Naive thymus-derived CD4-positive, alpha-beta T cell (primary cell): Measurements from ENCODE around the gene AP1M1. TPM values are rescaled to one million over a fixed set of nuclear protein-coding genes. Genes with fewer than 3 reads are reported as not detected.
A peak's percentile ranks its signal among the peaks of the same experiment; 100 is the strongest.

Source experiments
- ATAC-seq: fragments of 150-1000 bp; cut with Tn5 transposase; 2 replicates; pipeline ENCODE4 v1.10.0; 2021; ENCODE audit warnings: mild to moderate bottlenecking, moderate library complexity
- CTCF ChIA-PET: fragments of 350-600 bp; sonication (Branson Sonifier 250); formaldehyde crosslinking; loops from one replicate; lab custom pipeline; 2021; ENCODE audit warnings: antibody characterized with exemption; lab: Charles Lee
- POLR2A ChIA-PET: fragments of 350-600 bp; sonication (Branson Sonifier 250); formaldehyde crosslinking; loops from one replicate; lab custom pipeline; 2021; ENCODE audit warnings: antibody characterized with exemption, inconsistent platforms; lab: Charles Lee
- DNase-seq, 9 donors: peaks; one replicate each; pipeline versions ENCODE4 v3.0.0 to v3.0.0-alpha.2; 2020 to 2022; ENCODE audit warnings: mixed read lengths in 1 of 9
- H3K27ac ChIP-seq: one replicate; pipeline ENCODE4 v1.7.0; 2013; ENCODE audit warnings: mild to moderate bottlenecking, low read depth, low read length, moderate library complexity
- H3K27me3 ChIP-seq, 2 donors: one replicate each; pipeline ENCODE4 v1.7.0; 2013; ENCODE audit warnings: low read length in 2 of 2, mild to moderate bottlenecking in 2 of 2, moderate library complexity in 2 of 2; ENCODE audit not compliant: control insufficient read depth in 2 of 2, insufficient read depth in 2 of 2
- H3K36me3 ChIP-seq, 3 experiments: 1 replicate in 2 of 3; 2 replicates in 1 of 3; pipeline ENCODE4 v1.7.0; 2013; ENCODE audit warnings: low read length in 3 of 3, mild to moderate bottlenecking in 3 of 3, moderate library complexity in 1 of 3; ENCODE audit not compliant: insufficient read depth in 3 of 3, control insufficient read depth in 2 of 3
- H3K4me1 ChIP-seq, 2 donors: one replicate each; pipeline ENCODE4 v1.7.0; 2013; ENCODE audit warnings: low read length in 2 of 2, mild to moderate bottlenecking in 2 of 2, moderate library complexity in 1 of 2; ENCODE audit not compliant: control insufficient read depth in 2 of 2, insufficient read depth in 2 of 2
- H3K4me3 ChIP-seq: 2 replicates; pipeline ENCODE4 v1.7.0; 2013; ENCODE audit warnings: mild to moderate bottlenecking, low read length
- H3K9me3 ChIP-seq, 3 experiments: 1 replicate in 2 of 3; 2 replicates in 1 of 3; pipeline ENCODE4 v1.7.0; 2013; ENCODE audit warnings: low read length in 3 of 3; ENCODE audit not compliant: control insufficient read depth in 2 of 3
- H3K27ac Mint-ChIP-seq, 9 donors: one replicate each; pipeline ENCODE4 v1.8.0; 2020 to 2022; ENCODE audit warnings: mixed read lengths in 9 of 9, mild to moderate bottlenecking in 8 of 9, moderate library complexity in 5 of 9, inconsistent platforms in 2 of 9
- H3K27me3 Mint-ChIP-seq, 5 donors: one replicate each; pipeline ENCODE4 v1.8.0; 2021 to 2022; ENCODE audit warnings: mixed read lengths in 5 of 5, mild to moderate bottlenecking in 1 of 5
- H3K36me3 Mint-ChIP-seq, 5 donors: one replicate each; pipeline ENCODE4 v1.8.0; 2020 to 2022; ENCODE audit warnings: mixed read lengths in 5 of 5, mild to moderate bottlenecking in 3 of 5, inconsistent platforms in 1 of 5
- H3K4me1 Mint-ChIP-seq, 7 donors: one replicate each; pipeline ENCODE4 v1.8.0; 2020 to 2022; ENCODE audit warnings: mixed read lengths in 7 of 7, mild to moderate bottlenecking in 3 of 7, inconsistent platforms in 1 of 7
- H3K4me3 Mint-ChIP-seq, 10 donors: one replicate each; pipeline ENCODE4 v1.8.0; 2020 to 2022; ENCODE audit warnings: mild to moderate bottlenecking in 10 of 10, mixed read lengths in 10 of 10, moderate library complexity in 6 of 10, inconsistent platforms in 2 of 10
- H3K9me3 Mint-ChIP-seq, 11 donors: one replicate each; pipeline ENCODE4 v1.8.0; 2020 to 2022; ENCODE audit warnings: mixed read lengths in 11 of 11, mild to moderate bottlenecking in 4 of 11, inconsistent platforms in 1 of 11, moderate library complexity in 1 of 11
- intact Hi-C, 2 donors: fragments of 100-400 bp; cut with micrococcal nuclease; formaldehyde crosslinking; loops; one replicate each; pipeline ENCODE4 v1.15.1; 2023
- polyA plus RNA-seq, 2 donors: library from polyadenylated mRNA; unstranded; fragments of 300-500 nt; fragmentation: Illumina TruSeq; gene quantifications; one replicate each; pipeline ENCODE4 v1.2.3, GENCODE V29; 2021
- total RNA-seq, 6 experiments: library from RNA in 5 of 6; stranded (reverse) in 5 of 6; gene quantifications; 1 replicate in 5 of 6; 2 replicates in 1 of 6; pipeline ENCODE4 v1.2.3 and lab custom pipeline; 2021 to 2026

The AP1M1 gene
- total and polyA plus RNA-seq, 7 experiments from 2014 or later = 94.9 to 169 (median 134) TPM

DNA sequence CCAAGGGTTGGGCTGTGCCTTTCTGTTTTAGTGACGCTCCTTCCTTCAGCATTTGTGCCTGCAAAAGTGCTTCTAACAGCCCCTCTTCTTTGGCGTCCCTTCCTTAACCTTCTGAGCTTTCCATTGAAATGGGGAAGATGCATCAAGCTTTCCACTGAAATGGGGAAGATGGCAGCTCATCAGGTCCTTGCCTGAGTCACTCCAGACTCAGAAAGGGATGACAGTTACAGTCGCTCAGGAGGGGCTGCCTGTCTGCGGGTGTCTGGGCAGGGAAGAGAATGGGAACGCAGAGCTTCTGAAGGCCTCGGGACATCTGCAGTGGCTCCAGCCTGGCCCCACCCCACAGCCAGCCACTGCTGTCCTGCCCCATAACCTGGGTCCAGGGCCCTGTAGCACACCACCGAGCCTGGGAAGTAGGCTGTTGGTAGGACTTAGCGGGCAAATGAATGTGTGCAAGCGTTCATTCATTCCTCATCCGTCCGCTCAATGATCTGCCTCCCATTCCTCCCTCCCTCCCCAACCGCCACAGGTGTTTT is 9.8 kb downstream of the AP1M1 start:
- DNase-seq = no peak
- Mint-ChIP-seq H3K36me3 (peaks cover 19 to 62% (median 42%) of the 10 kb centered on the region in 5 donors), H3K4me3 (no peak overlapping the region), H3K27me3 (no peaks in the 10 kb centered on the region), H3K9me3 (peaks cover 0 to 3% (median 0%) of the 10 kb centered on the region in 11 donors), H3K4me1 (peaks cover 22 to 62% (median 51%) of the 10 kb centered on the region in 7 donors), H3K27ac (peak overlapping the region in 7 of 9 donors; percentile 36 to 90 (median 83))
- H3K4me3 ChIP-seq = no peak overlapping the region
- peaks cover 0 to 11% of the 10 kb centered on the region in 2 donors for H3K4me1 ChIP-seq
- no peaks in the 10 kb centered on the region for H3K27me3 ChIP-seq
- ChIA-PET POLR2A (interaction anchor here (1.3 to 1.6 kb wide), 2 partner anchors 10 to 141 kb away, joined by 3 to 5 read pairs; partner anchors contain the start of gene AP1M1), CTCF (interaction anchor here (1.5 kb wide), 1 partner anchor 40 kb away, joined by 4 read pairs; no protein-coding TSS in a partner anchor)
- no peaks in the 10 kb centered on the region for H3K9me3 ChIP-seq
- no peak for ATAC-seq
- H3K27ac ChIP-seq = no peak overlapping the region
- intact Hi-C loops = no loop called here
- H3K36me3 ChIP-seq = peaks cover 4 to 83% (median 11%) of the 10 kb centered on the region in 3 experiments

GRCh38 chr19:16208064-16208759 is 10.5 kb downstream of the AP1M1 start:
- peaks cover 4 to 76% (median 11%) of the 10 kb centered on the region in 3 experiments for H3K36me3 ChIP-seq
- no peaks in the 10 kb centered on the region for H3K27me3 ChIP-seq
- DNase-seq (no peak), ATAC-seq (no peak)
- Mint-ChIP-seq H3K4me3 (peak overlapping the region; percentile 12 to 63 (median 46)), H3K9me3 (peaks cover 0 to 3% (median 0%) of the 10 kb centered on the region in 11 donors), H3K27ac (peak overlapping the region; percentile 39 to 90 (median 84)), H3K36me3 (peaks cover 19 to 62% (median 45%) of the 10 kb centered on the region in 5 donors), H3K4me1 (peaks cover 26 to 65% (median 54%) of the 10 kb centered on the region in 7 donors), H3K27me3 (no peaks in the 10 kb centered on the region)
- no peak overlapping the region for H3K27ac ChIP-seq
- ChIA-PET CTCF (no interaction called here), POLR2A (interaction anchor here (0.6 to 1.9 kb wide), 5 partner anchors 10 to 140 kb away, joined by 3 to 6 read pairs (median 5); partner anchors contain the start of genes AP1M1 and KLF2)
- H3K4me1 ChIP-seq = peaks cover 0 to 14% of the 10 kb centered on the region in 2 donors
- intact Hi-C loops = no loop called here
- H3K4me3 ChIP-seq = no peak overlapping the region
- H3K9me3 ChIP-seq = no peaks in the 10 kb centered on the region

- ATAC-seq (no peak), DNase-seq (no peak)
- peaks cover 0 to 19% of the 10 kb centered on the region in 2 donors for H3K4me1 ChIP-seq
- H3K27me3 Mint-ChIP-seq = no peaks in the 10 kb centered on the region
- CTCF ChIA-PET = interaction anchor here (0.6 kb wide), 1 partner anchor 39 kb away, joined by 4 read pairs; no protein-coding TSS in a partner anchor
- peaks cover 19 to 60% (median 48%) of the 10 kb centered on the region in 5 donors for H3K36me3 Mint-ChIP-seq
- peaks cover 0 to 3% (median 0%) of the 10 kb centered on the region in 11 donors for H3K9me3 Mint-ChIP-seq
- peak overlapping the region in 7 of 9 donors; percentile 21 to 90 (median 80) for H3K27ac Mint-ChIP-seq
- peaks cover 4 to 68% (median 6%) of the 10 kb centered on the region in 3 experiments for H3K36me3 ChIP-seq
- H3K4me3 Mint-ChIP-seq = peak overlapping the region in 1 of 10 donors; percentile 48
- intact Hi-C loops = no loop called here
- H3K27me3 ChIP-seq = no peaks in the 10 kb centered on the region
- peaks cover 31 to 73% (median 59%) of the 10 kb centered on the region in 7 donors for H3K4me1 Mint-ChIP-seq
- no peak overlapping the region for H3K27ac ChIP-seq
- POLR2A ChIA-PET = interaction anchor here (0.6 to 1.9 kb wide), 5 partner anchors 9 to 163 kb away, joined by 3 to 6 read pairs (median 4); partner anchors contain the start of gene KLF2
- H3K9me3 ChIP-seq = no peaks in the 10 kb centered on the region
- H3K4me3 ChIP-seq = no peak overlapping the region
These were observed 11.3 kb downstream of the AP1M1 start for GRCh38 chr19:16208847-16209665.

GRCh38 chr19:16210168-16210567 is 12.5 kb downstream of the AP1M1 start:
- CTCF ChIA-PET = no interaction called here
- Mint-ChIP-seq H3K4me1 (peaks cover 31 to 78% (median 59%) of the 10 kb centered on the region in 7 donors), H3K9me3 (peaks cover 0 to 3% (median 0%) of the 10 kb centered on the region in 11 donors), H3K36me3 (peaks cover 19 to 64% (median 48%) of the 10 kb centered on the region in 5 donors), H3K27ac (peak overlapping the region in 5 of 9 donors; percentile 13 to 57 (median 44)), H3K4me3 (no peak overlapping the region), H3K27me3 (no peaks in the 10 kb centered on the region)
- Histone ChIP-seq H3K9me3 (no peaks in the 10 kb centered on the region), H3K4me1 (peaks cover 0 to 19% of the 10 kb centered on the region in 2 donors), H3K27ac (no peak overlapping the region), H3K4me3 (no peak overlapping the region), H3K27me3 (no peaks in the 10 kb centered on the region), H3K36me3 (peaks cover 0 to 62% (median 0%) of the 10 kb centered on the region in 3 experiments)
- ATAC-seq (no peak), DNase-seq (no peak)
- intact Hi-C loops = no loop called here
- POLR2A ChIA-PET = interaction anchor here (0.6 to 1.9 kb wide), 4 partner anchors 8 to 114 kb away, joined by 3 to 6 read pairs (median 4); partner anchors contain the start of gene KLF2

GRCh38 chr19:16213076-16213475 is 15.4 kb downstream of the AP1M1 start:
- Histone ChIP-seq H3K9me3 (no peaks in the 10 kb centered on the region), H3K4me1 (peaks cover 0 to 43% of the 10 kb centered on the region in 2 donors), H3K27me3 (no peaks in the 10 kb centered on the region), H3K4me3 (no peak overlapping the region), H3K27ac (no peak overlapping the region), H3K36me3 (peaks cover 0 to 36% (median 0%) of the 10 kb centered on the region in 3 experiments)
- POLR2A ChIA-PET = interaction anchor here (0.6 kb wide), 1 partner anchor 154 kb away, joined by 4 read pairs; no protein-coding TSS in a partner anchor
- peaks cover 0 to 3% (median 0%) of the 10 kb centered on the region in 11 donors for H3K9me3 Mint-ChIP-seq
- H3K27ac Mint-ChIP-seq = peak overlapping the region in 8 of 9 donors; percentile 20 to 93 (median 82)
- CTCF ChIA-PET = no interaction called here
- peak overlapping the region in 8 of 10 donors; percentile 30 to 81 (median 64) for H3K4me3 Mint-ChIP-seq
- peaks cover 36 to 90% (median 59%) of the 10 kb centered on the region in 7 donors for H3K4me1 Mint-ChIP-seq
- H3K36me3 Mint-ChIP-seq = peaks cover 12 to 77% (median 52%) of the 10 kb centered on the region in 5 donors
- intact Hi-C loops = no loop called here
- no peaks in the 10 kb centered on the region for H3K27me3 Mint-ChIP-seq
- DNase-seq = no peak
- ATAC-seq = no peak
